DND-41 (cell line): ENCODE measurements around the gene FBXW2.

Source experiments
- ATAC-seq: fragments of 200-7000 bp; cut with Tn5 transposase; 3 replicates; pipeline ENCODE4 v1.9.1; 2021; ENCODE audit warnings: low read depth; ENCODE audit not compliant: insufficient read depth
- DNase-seq: peaks from one replicate; pipeline ENCODE4 v3.0.0-alpha.2; 2020
- H2AFZ ChIP-seq: 2 replicates; pipeline ENCODE4 v1.6.0; 2012; ENCODE audit warnings: low read depth, low read length
- H3K27ac ChIP-seq: 2 replicates; pipeline ENCODE4 v1.5.1; 2012; ENCODE audit warnings: low read length, inconsistent platforms
- H3K27me3 ChIP-seq: fragments of 200-600 bp; sonication (generic); 2 replicates; pipeline ENCODE4 v1.6.0; 2012; ENCODE audit warnings: low read length, mild to moderate bottlenecking, inconsistent platforms; ENCODE audit not compliant: insufficient read depth, poor library complexity
- H3K36me3 ChIP-seq: 2 replicates; pipeline ENCODE4 v1.5.1; 2012; ENCODE audit warnings: low read length, inconsistent platforms; ENCODE audit not compliant: insufficient read depth
- H3K4me1 ChIP-seq: 2 replicates; pipeline ENCODE4 v1.5.1; 2012; ENCODE audit warnings: mild to moderate bottlenecking, low read length; ENCODE audit not compliant: insufficient read depth
- H3K4me2 ChIP-seq: 2 replicates; pipeline ENCODE4 v1.6.0; 2012; ENCODE audit warnings: mild to moderate bottlenecking, moderate library complexity, low read length, inconsistent platforms; ENCODE audit not compliant: insufficient read depth
- H3K4me3 ChIP-seq, 2 experiments: fragments of 200-600 bp in 1 of 2; shearing (Covaris generic) in 1 of 2; 2 replicates each; pipeline ENCODE4 v1.5.1; 2012 to 2016; ENCODE audit warnings: inconsistent platforms in 2 of 2, low read length in 2 of 2, mild to moderate bottlenecking in 2 of 2, low read depth in 1 of 2, moderate library complexity in 1 of 2
- H3K79me2 ChIP-seq: 2 replicates; pipeline ENCODE4 v1.6.0; 2012; ENCODE audit warnings: low read length, inconsistent platforms; ENCODE audit not compliant: insufficient read depth
- H3K9ac ChIP-seq: 2 replicates; pipeline ENCODE4 v1.6.0; 2012; ENCODE audit warnings: low read depth, mild to moderate bottlenecking, inconsistent platforms, low read length, moderate library complexity
- H3K9me3 ChIP-seq: 2 replicates; pipeline ENCODE4 v1.5.1; 2012; ENCODE audit warnings: low read length, moderate library complexity, mild to moderate bottlenecking, inconsistent platforms; ENCODE audit not compliant: insufficient read depth, severe bottlenecking
- H4K20me1 ChIP-seq: 2 replicates; pipeline ENCODE4 v1.6.0; 2012; ENCODE audit warnings: low read length; ENCODE audit not compliant: insufficient read depth
- CTCF ChIP-seq: IDR thresholded peaks from 2 replicates; pipeline ENCODE4 v1.5.1; 2012; ENCODE audit warnings: borderline replicate concordance, low read length, moderate library complexity, mild to moderate bottlenecking; ENCODE audit not compliant: poor library complexity, severe bottlenecking; ENCODE audit errors: extremely low read depth
- EZH2 ChIP-seq: IDR thresholded peaks from 3 replicates; pipeline ENCODE4 v1.6.1; 2012; ENCODE audit warnings: borderline replicate concordance, low read depth, mild to moderate bottlenecking, moderate library complexity, low read length, inconsistent platforms; ENCODE audit not compliant: severe bottlenecking

The FBXW2 gene

GRCh38 chr9:120758544-120758943, 34.7 kb downstream of the FBXW2 start:
- H2AFZ ChIP-seq = no peak overlapping the region
- no peaks in the 10 kb centered on the region for H3K4me1 ChIP-seq
- H3K4me3 ChIP-seq = no peak overlapping the region
- no peaks in the 10 kb centered on the region for H3K79me2 ChIP-seq
- no peaks in the 10 kb centered on the region for H3K9me3 ChIP-seq
- no peak for TF ChIP-seq CTCF
- TF ChIP-seq EZH2 = no peak
- peaks cover 38% of the 10 kb centered on the region for H3K36me3 ChIP-seq
- H3K27me3 ChIP-seq = no peaks in the 10 kb centered on the region
- ATAC-seq = no peak
- no peak for DNase-seq
- H4K20me1 ChIP-seq = 0 out of 2 replicates have a peak, but pooled peaks cover 3% of the 10 kb centered on the region
- no peak overlapping the region; the same call in 1 of the 2 replicates for H3K27ac ChIP-seq
- H3K9ac ChIP-seq = no peak overlapping the region
- H3K4me2 ChIP-seq = no peak overlapping the region

- DNase-seq (no peak), ATAC-seq (no peak)
- H3K4me2 ChIP-seq = no peak overlapping the region
- 0 out of 2 replicates have a peak, but pooled peaks cover 3% of the 10 kb centered on the region for H4K20me1 ChIP-seq
- H3K36me3 ChIP-seq = peaks cover 26% of the 10 kb centered on the region; the same call in 1 of the 2 replicates
- H3K9ac ChIP-seq = no peak overlapping the region
- no peak overlapping the region for H3K27ac ChIP-seq
- H2AFZ ChIP-seq = no peak overlapping the region
- no peaks in the 10 kb centered on the region for H3K9me3 ChIP-seq
- H3K79me2 ChIP-seq = no peaks in the 10 kb centered on the region
- H3K4me1 ChIP-seq = no peaks in the 10 kb centered on the region
- H3K4me3 ChIP-seq = no peak overlapping the region
- TF ChIP-seq CTCF = no peak
- TF ChIP-seq EZH2 = no peak
- no peaks in the 10 kb centered on the region for H3K27me3 ChIP-seq
Measured at GRCh38 chr9:120757026-120757913, 35.9 kb downstream of the FBXW2 start.

GRCh38 chr9:120756531-120756930, 36.7 kb downstream of the FBXW2 start:
- H3K4me1 ChIP-seq = no peaks in the 10 kb centered on the region
- ATAC-seq (no peak), DNase-seq (no peak)
- no peaks in the 10 kb centered on the region for H3K9me3 ChIP-seq
- no peaks in the 10 kb centered on the region for H3K79me2 ChIP-seq
- H3K4me3 ChIP-seq = no peak overlapping the region
- H3K9ac ChIP-seq = no peak overlapping the region
- H3K4me2 ChIP-seq = no peak overlapping the region
- H2AFZ ChIP-seq = no peak overlapping the region
- no peaks in the 10 kb centered on the region for H3K27me3 ChIP-seq
- TF ChIP-seq EZH2 = no peak
- no peak for TF ChIP-seq CTCF
- peaks cover 22% of the 10 kb centered on the region; the same call in 1 of the 2 replicates for H3K36me3 ChIP-seq
- 0 out of 2 replicates have a peak, but pooled peaks cover 3% of the 10 kb centered on the region for H4K20me1 ChIP-seq
- H3K27ac ChIP-seq = no peak overlapping the region
